22Rv1 (cell line): ENCODE data around the gene LRRC32.
A peak's percentile ranks its signal among the peaks of the same experiment; 100 is the strongest.

Experiments
- H3K27ac ChIP-seq: fragments of 450-650 bp; 2 replicates; pipeline ENCODE4 v1.5.1; 2017
- ZFX ChIP-seq: fragments of 450-650 bp; IDR thresholded peaks from 2 replicates; pipeline ENCODE4 v1.6.1; 2017; ENCODE audit warnings: antibody characterized with exemption, borderline replicate concordance
- TF ChIP-seq, protein P1 (sequence below): fragments of 450-650 bp; IDR thresholded peaks from 2 replicates; pipeline ENCODE4 v1.5.1; 2017; ENCODE audit warnings: mild to moderate bottlenecking

The LRRC32 gene

GRCh38 chr11:76699451-76700091 lies 29.0 kb upstream of the LRRC32 start:
- H3K27ac ChIP-seq = no peak overlapping the region
- TF ChIP-seq ZFX = no peak
- TF ChIP-seq, protein P1, sequence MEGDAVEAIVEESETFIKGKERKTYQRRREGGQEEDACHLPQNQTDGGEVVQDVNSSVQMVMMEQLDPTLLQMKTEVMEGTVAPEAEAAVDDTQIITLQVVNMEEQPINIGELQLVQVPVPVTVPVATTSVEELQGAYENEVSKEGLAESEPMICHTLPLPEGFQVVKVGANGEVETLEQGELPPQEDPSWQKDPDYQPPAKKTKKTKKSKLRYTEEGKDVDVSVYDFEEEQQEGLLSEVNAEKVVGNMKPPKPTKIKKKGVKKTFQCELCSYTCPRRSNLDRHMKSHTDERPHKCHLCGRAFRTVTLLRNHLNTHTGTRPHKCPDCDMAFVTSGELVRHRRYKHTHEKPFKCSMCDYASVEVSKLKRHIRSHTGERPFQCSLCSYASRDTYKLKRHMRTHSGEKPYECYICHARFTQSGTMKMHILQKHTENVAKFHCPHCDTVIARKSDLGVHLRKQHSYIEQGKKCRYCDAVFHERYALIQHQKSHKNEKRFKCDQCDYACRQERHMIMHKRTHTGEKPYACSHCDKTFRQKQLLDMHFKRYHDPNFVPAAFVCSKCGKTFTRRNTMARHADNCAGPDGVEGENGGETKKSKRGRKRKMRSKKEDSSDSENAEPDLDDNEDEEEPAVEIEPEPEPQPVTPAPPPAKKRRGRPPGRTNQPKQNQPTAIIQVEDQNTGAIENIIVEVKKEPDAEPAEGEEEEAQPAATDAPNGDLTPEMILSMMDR = no peak

DNA sequence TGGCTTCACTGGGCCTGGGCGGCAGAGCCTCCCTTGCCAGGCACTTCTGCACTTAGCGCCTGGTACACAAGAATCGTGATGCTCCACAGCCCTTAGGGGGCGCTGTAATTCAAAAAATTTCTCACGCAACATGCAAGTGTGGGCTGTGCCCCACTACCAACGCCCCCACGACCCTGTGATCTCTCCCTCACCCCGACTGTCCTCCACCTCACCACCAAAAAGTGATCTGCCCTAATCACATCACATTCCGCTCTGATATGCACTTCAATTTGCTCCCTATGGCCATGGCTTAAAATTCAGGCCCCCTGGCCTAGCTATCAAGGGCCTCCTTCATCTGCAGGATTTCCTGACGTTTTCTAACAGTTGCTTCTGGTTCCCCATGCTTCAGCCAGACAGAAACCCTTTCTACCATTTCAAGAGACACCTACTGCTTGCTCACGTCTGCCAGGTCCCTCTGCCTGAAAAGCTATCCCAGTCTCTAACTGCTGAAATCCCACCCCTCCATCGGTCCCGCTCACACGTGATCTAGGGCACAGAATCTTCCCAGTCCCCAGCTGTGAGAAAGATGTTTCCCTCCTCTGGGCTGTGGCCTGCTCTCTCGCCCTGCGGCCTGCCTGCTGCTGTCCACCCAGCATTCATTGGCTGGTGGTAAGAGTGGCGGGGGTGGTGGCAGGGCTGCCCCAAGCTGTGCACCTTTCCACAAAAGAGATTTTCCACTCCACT lies 27.9 kb upstream of the LRRC32 start:
- H3K27ac ChIP-seq = no peak overlapping the region
- TF ChIP-seq, protein P1 = peak; percentile 54
- TF ChIP-seq ZFX = no peak

GRCh38 chr11:76696756-76697155 lies 26.2 kb upstream of the LRRC32 start:
- H3K27ac ChIP-seq = no peak overlapping the region
- no peak for TF ChIP-seq ZFX

GRCh38 chr11:76695771-76696170 lies 25.2 kb upstream of the LRRC32 start:
- TF ChIP-seq, protein P1 = no peak
- TF ChIP-seq ZFX = no peak

DNA sequence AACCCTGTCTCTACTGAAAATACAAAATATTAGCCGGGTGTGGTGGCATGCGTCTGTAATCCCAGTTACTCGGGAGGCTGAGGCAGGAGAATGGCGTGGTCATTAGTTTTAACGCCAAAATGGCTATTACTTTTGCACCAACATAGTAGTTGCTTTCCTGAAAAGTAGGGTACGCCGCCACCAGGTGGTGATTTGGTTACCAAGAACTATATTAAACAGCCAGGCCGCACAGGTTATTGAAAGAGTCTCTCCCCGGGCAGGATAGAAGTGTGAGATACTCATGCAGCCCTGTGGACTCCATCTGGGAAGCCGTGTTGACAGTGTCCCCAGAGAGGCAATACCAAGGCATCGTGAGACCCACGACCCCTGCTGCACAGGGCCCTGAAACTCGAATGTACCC lies 24.6 kb upstream of the LRRC32 start:
- H3K27ac ChIP-seq = no peak overlapping the region
- TF ChIP-seq, protein P1 = peak; percentile 16; the same call in 1 of the 2 replicates
- TF ChIP-seq ZFX = no peak

More at GRCh38 chr11:76695771-76696170, 25.2 kb upstream of the LRRC32 start:
- no peak overlapping the region for H3K27ac ChIP-seq

- no peak for TF ChIP-seq ZFX
- TF ChIP-seq, protein P1 = no peak
- no peak overlapping the region for H3K27ac ChIP-seq
Observed at GRCh38 chr11:76694664-76695063, 24.1 kb upstream of the LRRC32 start.

- no peak overlapping the region for H3K27ac ChIP-seq
- no peak for TF ChIP-seq ZFX
- TF ChIP-seq, protein P1 = no peak
Observed at GRCh38 chr11:76693806-76694205, 23.3 kb upstream of the LRRC32 start.
